Measurements from ENCODE around the gene ATP13A3. TPM values are rescaled to one million over a fixed set of nuclear protein-coding genes. Genes with fewer than 3 reads are reported as not detected.

The ATP13A3 gene
- total and polyA plus RNA-seq, 9 of the 15 experiments (the other 6 are each of a cell fraction or from before 2014, with no cell fraction given) = 16.6 to 135 (median 86.6) TPM

- Histone ChIP-seq H3K79me2 (ENCODE audit: control insufficient read depth, insufficient read depth, low read length) (no peaks in the 10 kb centered on the region), H3K9me3 (replicated peaks; ENCODE audit: control insufficient read depth, insufficient read depth, low read depth, low read length) (no peaks in the 10 kb centered on the region), H3K4me2 (ENCODE audit: insufficient read depth, low read length) (no peak overlapping the region), H3K4me3 (no peak overlapping the region), H3K27ac (ENCODE audit: extremely low read depth, low read depth, low read length) (no peak overlapping the region), H2AFZ (ENCODE audit: low read depth, low read length) (no peak overlapping the region), H3K27me3 (ENCODE audit: control insufficient read depth in 2 of 2, insufficient read depth in 2 of 2, low read length in 2 of 2) (no peaks in the 10 kb centered on the region), H3K4me1 (replicated peaks in 1 of 2; ENCODE audit: control insufficient read depth in 2 of 2, insufficient read depth in 2 of 2, low read length in 2 of 2) (no peaks in the 10 kb centered on the region; a peak in 1 of 5 replicates), H3K36me3 (ENCODE audit: control insufficient read depth, insufficient read depth, low read length) (peaks cover 90% of the 10 kb centered on the region), H4K20me1 (replicated peaks; ENCODE audit: control insufficient read depth, insufficient read depth, low read length) (no peaks in the 10 kb centered on the region), H3K9ac (ENCODE audit: insufficient read depth in 1 of 2, low read depth in 2 of 2, low read length in 2 of 2) (no peak overlapping the region), H3K9me1 (ENCODE audit: control insufficient read depth, insufficient read depth, low read length) (no peaks in the 10 kb centered on the region)
- ChIA-PET CTCF (ENCODE audit: low intra/inter-chr PET ratio) (no interaction called here), POLR2A (no interaction called here)
- DNase-seq (ENCODE audit: extremely low read depth in 1 of 4, low spot score in 3 of 4) = no peak
- TF ChIP-seq PTTG1 (tag; IDR thresholded peaks at IDR 0.05; ENCODE audit: low read depth) = no peak
- TF ChIP-seq XRCC4 (IDR thresholded peaks at IDR 0.05; ENCODE audit: extremely low read depth, insufficient read depth, insufficient read length) = no peak
- no peak for TF ChIP-seq JUN (IDR thresholded peaks at IDR 0.05; ENCODE audit: borderline replicate concordance, low read depth, low read length)
- no peak for TF ChIP-seq JUN (CRISPR knock-in tag; IDR thresholded peaks at IDR 0.05; ENCODE audit: borderline replicate concordance)
- no peak for TF ChIP-seq SOX6 (IDR thresholded peaks at IDR 0.05)
- TF ChIP-seq MITF (IDR thresholded peaks at IDR 0.05) = no peak
- WGBS (ENCODE audit: insufficient coverage, low coverage, missing lambda C conversion rate) = 92% methylated on average over 4 of the region's 4 CpGs
- ATAC-seq = no peak
- in situ Hi-C loops (cut with MboI) (no loop called here), intact Hi-C loops (cut with micrococcal nuclease) (no loop called here)
- no TSS peak for BruUV-seq (replicated peaks)
- FAIRE-seq = peak; percentile 48
These were observed 40.0 kb downstream of the ATP13A3 start for GRCh38 chr3:194446754-194447153.
